Smooth muscle cell of bladder (primary cell): ENCODE measurements around the gene LMBR1L. TPM values are rescaled to one million over a fixed set of nuclear protein-coding genes. Genes with fewer than 3 reads are reported as not detected.

Experiments used
- total RNA-seq: library from RNA; depleted of rRNA; stranded (reverse); fragments of >200 nt; gene quantifications from 2 replicates; pipeline ENCODE4 v1.2.3, GENCODE V29; 2014

Gene LMBR1L
- total RNA-seq: 57.7 and 58.9 TPM in 2 replicates

GRCh38 chr12:49110464-49111155 is at the start of gene LMBR1L:
LMBR1L (minus strand) TSS chr12:49110847; CDS start chr12:49110555, 292 bp downstream.

GRCh38 chr12:49131051-49131893 is 20.6 kb upstream of the LMBR1L start, which contains the start of gene TUBA1B:
TUBA1B (minus strand) TSS chr12:49131395; CDS start chr12:49131300, 95 bp downstream.

GRCh38 chr12:49094160-49094974 is 16.3 kb downstream of the LMBR1L start, which contains the start of gene DHH:
DHH (minus strand) TSS chr12:49094801; CDS start chr12:49094512, 289 bp downstream.

GRCh38 chr12:49069507-49070346 is 40.9 kb downstream of the LMBR1L start, which contains the start of gene RHEBL1:
RHEBL1 (minus strand) TSS chr12:49069979; CDS start chr12:49069785, 194 bp downstream.

GRCh38 chr12:49060237-49061156 is 50.1 kb downstream of the LMBR1L start, which contains the start of gene KMT2D:
KMT2D (minus strand) TSS chr12:49060794; CDS start chr12:49055324, 5,470 bp downstream.

Other genes with a start within 250 kb of the LMBR1L start
- 0.14 and 0.55 TPM in 2 replicates for gene RND1, start 245.0 kb downstream of the LMBR1L start, total RNA-seq
- 38.7 and 43.6 TPM in 2 replicates for gene FKBP11, start 185.4 kb downstream of the LMBR1L start, total RNA-seq
- gene ARF3, start 153.4 kb downstream of the LMBR1L start, total RNA-seq: 25.3 and 27.6 TPM in 2 replicates
- 0.18 TPM in 1 of 2 replicates, not detected in the other for gene WNT10B, start 139.1 kb downstream of the LMBR1L start, total RNA-seq
- not detected in 2 replicates for gene WNT1, start 132.5 kb downstream of the LMBR1L start, total RNA-seq
- under 0.01 and 0.18 TPM in 2 replicates for gene DDN, start 111.5 kb downstream of the LMBR1L start, total RNA-seq
- gene PRKAG1, start 92.1 kb downstream of the LMBR1L start, total RNA-seq: 77.1 and 87.0 TPM in 2 replicates
- 14.9 and 20.7 TPM in 2 replicates for gene KMT2D, start 50.1 kb downstream of the LMBR1L start, total RNA-seq
- 0.28 TPM in 1 of 2 replicates, not detected in the other for gene RHEBL1, start 40.9 kb downstream of the LMBR1L start, total RNA-seq
- under 0.01 and 0.09 TPM in 2 replicates for gene DHH, start 16.0 kb downstream of the LMBR1L start, total RNA-seq
- 546 and 788 TPM in 2 replicates for gene TUBA1B, start 20.5 kb upstream of the LMBR1L start, total RNA-seq
- gene TUBA1A, start 78.2 kb upstream of the LMBR1L start, total RNA-seq: 514 and 549 TPM in 2 replicates
- 123 and 179 TPM in 2 replicates for gene TUBA1C, start 154.2 kb upstream of the LMBR1L start, total RNA-seq
- gene PRPH, start 184.3 kb upstream of the LMBR1L start, total RNA-seq: 0.28 and 0.46 TPM in 2 replicates
- 1.2 and 3.7 TPM in 2 replicates for gene TROAP, start 212.4 kb upstream of the LMBR1L start, total RNA-seq
- under 0.01 TPM in 1 of 2 replicates, not detected in the other for gene C1QL4, start 226.3 kb upstream of the LMBR1L start, total RNA-seq
- gene DNAJC22, start 236.0 kb upstream of the LMBR1L start, total RNA-seq: 1.8 and 6.0 TPM in 2 replicates